GM12872 (cell line): ENCODE measurements around the gene ZBTB40.

Experiments
- TF ChIP-seq, protein P1 (sequence below): IDR thresholded peaks from 3 replicates; pipeline ENCODE4 v1.5.1; 2011; ENCODE audit warnings: low read depth, mild to moderate bottlenecking, low read length, moderate library complexity; ENCODE audit not compliant: insufficient read depth

ZBTB40 gene

GRCh38 chr1:22540337-22540736 lies 88.7 kb downstream of the ZBTB40 start:
- TF ChIP-seq, protein P1, sequence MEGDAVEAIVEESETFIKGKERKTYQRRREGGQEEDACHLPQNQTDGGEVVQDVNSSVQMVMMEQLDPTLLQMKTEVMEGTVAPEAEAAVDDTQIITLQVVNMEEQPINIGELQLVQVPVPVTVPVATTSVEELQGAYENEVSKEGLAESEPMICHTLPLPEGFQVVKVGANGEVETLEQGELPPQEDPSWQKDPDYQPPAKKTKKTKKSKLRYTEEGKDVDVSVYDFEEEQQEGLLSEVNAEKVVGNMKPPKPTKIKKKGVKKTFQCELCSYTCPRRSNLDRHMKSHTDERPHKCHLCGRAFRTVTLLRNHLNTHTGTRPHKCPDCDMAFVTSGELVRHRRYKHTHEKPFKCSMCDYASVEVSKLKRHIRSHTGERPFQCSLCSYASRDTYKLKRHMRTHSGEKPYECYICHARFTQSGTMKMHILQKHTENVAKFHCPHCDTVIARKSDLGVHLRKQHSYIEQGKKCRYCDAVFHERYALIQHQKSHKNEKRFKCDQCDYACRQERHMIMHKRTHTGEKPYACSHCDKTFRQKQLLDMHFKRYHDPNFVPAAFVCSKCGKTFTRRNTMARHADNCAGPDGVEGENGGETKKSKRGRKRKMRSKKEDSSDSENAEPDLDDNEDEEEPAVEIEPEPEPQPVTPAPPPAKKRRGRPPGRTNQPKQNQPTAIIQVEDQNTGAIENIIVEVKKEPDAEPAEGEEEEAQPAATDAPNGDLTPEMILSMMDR = no peak

- TF ChIP-seq, protein P1 = no peak
Observed at GRCh38 chr1:22542886-22543285, 91.2 kb downstream of the ZBTB40 start.

DNA sequence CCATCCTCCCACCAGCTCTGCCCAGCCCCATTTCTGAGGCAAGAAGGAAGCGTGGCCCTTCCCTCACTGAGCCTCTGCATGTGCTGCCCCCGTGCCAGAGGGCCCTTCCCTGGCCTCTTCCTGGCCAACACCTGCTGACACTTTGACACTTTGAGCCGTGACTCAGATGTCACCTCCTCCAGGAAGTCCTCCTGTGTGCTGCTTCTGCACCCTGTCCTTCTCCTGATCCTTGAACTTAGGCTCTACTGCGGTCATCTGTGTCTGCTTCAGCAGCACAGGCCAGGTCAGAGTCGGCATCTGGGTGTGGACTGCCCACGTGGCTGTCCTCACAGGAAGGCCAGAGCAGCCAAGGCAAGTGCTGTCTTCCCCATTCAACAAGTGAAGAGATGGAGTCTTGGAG lies 92.0 kb downstream of the ZBTB40 start:
- TF ChIP-seq, protein P1 = no peak

- TF ChIP-seq, protein P1 = no peak
Observed at GRCh38 chr1:22544606-22545005, 93.0 kb downstream of the ZBTB40 start.

GRCh38 chr1:22545141-22545540 lies 93.5 kb downstream of the ZBTB40 start:
- TF ChIP-seq, protein P1 = no peak

GRCh38 chr1:22547186-22547817 lies 95.7 kb downstream of the ZBTB40 start:
- TF ChIP-seq, protein P1 = no peak

DNA sequence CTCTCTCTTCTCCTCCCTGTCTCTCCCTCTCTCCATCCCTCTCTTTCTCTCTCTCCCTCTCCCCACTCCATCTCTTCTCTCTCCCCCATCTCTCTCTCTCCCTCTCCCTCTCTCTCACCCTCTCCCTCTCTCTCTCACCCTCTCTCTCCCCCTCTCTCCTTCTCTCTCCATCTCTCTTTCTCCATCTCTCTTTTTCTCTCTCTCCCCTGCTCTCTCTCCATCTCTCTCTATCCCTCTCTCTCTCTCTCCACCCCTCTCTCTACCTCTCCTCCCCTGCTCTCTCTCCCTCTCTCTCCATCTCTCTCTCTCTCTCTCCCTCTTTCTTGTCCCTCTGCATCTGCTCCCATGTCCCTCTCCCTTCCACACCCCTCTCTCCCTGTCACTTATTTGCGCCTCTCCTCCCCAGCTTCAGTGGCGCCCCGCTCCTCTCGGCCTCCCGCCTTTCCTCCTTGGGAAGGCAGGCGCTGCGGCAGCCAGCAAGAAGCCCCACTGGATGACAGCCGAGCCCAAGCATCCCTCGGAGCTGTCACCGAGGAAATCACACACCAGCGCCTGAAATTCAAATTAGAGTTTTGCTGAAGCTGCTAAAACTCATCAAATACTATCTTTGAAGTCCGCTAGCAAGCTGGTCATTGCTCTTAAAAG lies 96.3 kb downstream of the ZBTB40 start:
- TF ChIP-seq, protein P1 = no peak
